ENCODE data around the gene INPP5D.

INPP5D gene

DNA sequence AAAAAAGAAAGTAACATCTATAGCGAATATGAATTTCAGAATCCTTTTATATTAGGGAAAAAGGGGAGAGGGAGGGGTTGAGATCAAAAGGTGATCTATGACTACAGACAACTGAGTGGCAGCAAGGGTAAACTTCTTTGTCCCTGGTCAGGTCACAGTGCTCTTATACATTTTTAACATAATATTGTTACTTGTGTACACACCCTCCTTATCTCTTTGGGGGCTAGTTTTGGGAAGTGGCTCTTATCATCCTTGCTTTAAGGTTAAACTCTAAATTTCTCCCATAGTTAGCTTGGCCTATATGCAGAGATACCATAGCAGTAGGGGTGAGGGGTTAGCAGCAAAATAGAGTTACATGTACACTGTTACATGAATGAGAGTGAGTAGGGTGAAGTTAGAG is 159.7 kb downstream of the INPP5D start:
- DNase-seq, result no peak

DNA sequence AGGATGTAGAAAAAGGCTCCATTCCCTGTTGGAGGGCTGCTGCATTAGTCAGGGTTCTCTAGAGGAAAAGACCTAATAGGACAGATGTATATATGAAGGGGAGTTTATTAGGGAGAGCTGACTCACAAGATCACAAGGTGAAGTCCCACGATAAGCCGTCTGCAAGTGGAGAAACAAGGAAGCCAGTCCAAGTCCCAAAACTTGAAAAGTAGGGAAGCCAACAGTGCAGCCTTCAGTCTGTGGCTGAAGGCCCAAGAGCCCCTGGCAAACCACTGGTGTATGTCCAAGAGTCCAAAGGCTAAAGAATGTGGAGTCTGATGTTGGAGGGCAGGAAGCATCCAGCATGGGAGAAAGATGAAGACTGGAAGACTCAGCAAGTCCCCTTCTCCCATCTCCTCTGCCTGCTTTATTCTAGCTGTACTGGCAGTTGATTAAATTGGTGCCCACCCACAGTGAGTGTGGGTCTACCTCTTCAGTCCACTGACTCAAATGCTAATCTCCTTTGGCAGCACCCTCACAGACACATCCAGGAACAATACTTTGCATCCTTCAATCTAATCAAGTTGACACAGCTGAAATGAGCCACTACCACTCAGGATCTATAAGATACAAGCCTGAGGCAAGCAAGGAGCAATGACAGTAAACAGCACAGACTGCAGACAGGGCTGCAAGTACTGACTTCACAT is 161.4 kb downstream of the INPP5D start:
- DNase-seq, result no peak

DNA sequence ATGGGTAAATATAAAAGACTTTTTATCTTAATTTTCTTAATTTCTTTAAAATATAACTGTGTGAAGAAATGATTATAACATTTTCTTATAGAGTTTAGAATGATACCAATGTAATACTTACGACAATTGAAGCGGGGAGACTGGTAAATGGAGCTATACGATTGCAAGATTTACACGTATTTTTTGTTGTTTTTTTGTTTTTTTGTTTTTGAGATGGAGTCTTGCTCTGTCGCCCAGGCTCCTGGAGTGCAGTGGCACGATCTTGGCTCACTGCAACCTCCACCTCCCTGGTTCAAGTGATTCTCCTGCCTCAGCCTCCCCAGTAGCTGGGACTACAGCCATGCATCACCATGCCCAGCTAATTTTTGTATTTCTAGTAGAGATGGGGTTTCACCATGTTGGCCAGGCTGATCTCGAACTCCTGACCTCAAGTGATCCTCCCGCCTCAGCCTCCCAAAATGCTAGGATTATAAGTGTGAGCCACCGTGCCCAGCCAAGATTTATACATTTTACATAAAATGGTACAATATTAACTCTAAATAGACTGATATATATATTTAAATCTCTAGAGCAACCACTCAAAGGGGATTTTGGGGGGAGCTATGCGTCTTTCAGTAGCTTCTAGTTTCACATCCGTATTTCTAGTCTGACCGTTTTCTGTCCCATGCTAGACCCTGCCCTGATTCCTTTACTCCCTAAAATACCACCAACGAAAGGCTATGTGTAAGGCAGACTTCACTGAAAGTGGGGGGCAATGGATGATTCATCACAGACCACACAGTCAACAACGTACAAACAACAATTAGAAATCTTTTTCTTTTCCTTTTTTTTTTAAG is 163.1 kb downstream of the INPP5D start:
- no peak for DNase-seq

DNA sequence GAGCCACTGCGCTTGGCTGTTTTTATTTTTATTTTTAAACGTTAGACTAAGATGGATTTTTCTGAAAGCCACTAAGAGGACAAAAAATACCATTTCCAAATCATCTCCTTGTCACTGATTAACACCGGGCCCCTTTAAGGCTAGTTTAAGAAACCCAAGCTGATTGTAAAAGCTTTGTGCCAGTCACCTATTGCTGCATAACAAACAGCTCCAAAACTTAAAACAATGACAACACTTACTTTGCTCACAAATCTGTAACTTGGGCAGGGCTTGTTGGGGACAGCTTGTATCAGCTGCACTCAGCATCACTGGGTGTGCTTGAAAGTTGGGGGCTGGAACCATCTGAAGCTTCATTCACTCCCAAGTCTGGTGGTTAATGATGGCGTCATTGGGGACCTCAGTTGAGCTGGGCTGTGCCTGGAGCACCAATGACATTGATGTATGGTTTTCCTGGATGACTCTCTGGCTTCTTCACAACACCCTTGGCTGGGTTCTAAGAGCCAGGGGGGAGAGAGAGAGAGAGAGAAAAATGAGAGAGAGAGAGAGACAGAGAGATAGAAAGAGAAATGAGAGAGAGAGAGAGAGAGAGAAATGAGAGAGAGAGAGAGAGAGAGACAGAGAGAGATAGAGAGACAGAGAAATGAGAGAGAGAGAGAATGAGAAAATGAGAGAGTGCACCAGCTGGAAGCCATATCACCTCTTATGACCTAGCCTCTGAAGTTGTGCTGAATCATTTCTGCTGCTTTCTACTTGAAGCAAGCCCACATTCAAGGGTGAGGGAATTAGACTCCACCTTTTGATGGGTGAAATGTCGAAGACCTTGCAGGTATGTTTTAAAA is 165.3 kb downstream of the INPP5D start:
- DNase-seq, result no peak

DNA sequence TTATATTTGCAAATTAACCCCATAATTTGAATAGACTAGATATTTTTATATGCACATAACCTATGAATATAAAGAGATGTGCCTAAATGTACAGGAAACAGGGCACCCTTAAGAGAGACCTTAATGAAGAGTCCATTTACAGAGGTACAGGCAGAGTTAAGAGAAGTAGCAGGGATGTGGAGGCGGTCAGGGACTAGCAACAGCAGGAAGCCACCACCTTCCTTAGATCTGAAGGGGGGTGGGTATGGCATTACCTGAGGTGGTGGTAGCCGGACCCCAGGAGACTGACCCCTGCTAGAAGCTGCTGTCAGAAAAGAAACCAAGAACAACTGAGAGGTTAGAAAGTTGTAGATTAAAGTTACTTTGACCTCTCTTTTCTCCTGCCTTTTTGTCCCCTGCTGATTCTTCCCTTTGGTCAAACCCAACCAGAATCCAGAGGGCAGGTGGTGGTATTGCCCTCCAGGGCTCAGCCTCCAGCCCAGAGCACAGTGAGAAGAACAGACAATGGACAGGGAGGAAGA is 166.4 kb downstream of the INPP5D start:
- DNase-seq, result no peak

DNA sequence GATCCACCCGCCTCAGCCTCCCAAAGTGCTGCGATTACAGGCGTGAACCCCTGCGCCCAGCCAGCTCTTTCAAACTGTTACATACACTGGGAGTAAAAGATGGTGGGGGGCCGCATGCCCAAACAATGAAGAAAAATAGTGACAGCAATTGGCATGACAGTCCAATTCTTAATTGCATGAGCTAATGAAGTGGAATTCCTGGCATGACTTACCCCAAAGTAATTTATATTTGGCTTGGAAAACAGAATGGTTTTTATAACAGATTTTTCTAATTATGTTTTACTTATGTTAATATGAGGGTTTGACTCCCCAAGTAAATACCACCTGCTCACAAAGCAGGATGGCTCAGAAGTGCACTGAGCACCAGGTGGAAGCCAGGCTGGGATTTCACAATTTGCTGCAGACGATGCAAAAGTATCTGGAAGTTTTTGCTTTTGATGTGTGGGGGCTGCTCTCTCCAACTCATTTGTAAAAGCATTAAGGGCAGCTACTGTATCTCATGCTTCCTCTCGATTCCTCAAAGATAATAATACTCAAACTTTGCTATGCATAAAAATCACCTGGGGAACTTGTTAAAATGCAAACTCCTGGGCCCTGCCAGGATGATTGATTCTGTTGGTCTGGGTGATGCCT is 167.3 kb downstream of the INPP5D start:
- DNase-seq, result no peak

DNA sequence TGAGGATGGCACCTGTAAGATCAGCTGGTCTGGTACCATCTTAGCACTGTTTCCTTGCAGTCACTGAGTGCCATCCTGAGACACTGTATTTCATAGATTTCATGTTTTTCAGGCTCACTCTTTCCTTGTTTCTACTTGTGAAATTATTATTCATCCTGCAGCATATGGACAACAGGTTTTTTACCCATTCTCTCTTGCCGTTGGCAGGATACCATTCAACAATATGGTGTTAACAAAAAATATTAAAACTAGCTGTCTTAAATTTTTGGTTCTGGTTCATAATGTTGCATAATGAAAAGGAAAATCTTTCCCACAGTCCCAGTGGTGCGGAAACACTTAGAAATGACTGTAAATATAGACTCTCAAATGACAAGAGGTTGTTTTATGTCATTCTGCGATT is 168.2 kb downstream of the INPP5D start:
- DNase-seq, result no peak

DNA sequence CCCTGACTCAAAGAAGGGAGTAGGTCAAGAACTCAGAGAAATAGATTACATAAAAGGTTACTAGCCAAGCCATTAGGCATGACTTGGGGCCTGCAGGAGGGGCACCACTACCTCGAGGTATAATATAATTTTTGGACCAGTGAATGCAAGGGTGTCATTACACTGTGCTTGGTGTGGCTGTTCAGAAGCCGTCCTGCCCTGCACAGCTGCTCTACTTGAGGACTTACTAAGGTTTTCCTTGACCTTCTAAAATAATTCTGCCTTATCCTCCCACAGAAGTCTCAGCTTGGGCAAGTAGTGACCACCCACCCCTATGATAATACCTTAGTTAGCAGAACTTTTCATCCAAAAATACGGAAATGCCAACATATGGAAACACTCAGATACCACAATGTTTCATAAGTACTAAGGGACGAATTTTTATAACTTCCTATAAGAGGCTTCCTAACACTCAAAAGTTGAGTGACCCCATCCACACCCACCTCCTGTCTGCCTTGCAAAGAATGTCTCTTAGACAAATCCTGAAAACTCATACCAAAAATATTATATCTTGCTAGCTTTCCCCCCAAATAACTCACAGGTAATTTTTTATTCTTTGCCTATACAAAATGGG is 173.6 kb downstream of the INPP5D start:
- no peak for DNase-seq

DNA sequence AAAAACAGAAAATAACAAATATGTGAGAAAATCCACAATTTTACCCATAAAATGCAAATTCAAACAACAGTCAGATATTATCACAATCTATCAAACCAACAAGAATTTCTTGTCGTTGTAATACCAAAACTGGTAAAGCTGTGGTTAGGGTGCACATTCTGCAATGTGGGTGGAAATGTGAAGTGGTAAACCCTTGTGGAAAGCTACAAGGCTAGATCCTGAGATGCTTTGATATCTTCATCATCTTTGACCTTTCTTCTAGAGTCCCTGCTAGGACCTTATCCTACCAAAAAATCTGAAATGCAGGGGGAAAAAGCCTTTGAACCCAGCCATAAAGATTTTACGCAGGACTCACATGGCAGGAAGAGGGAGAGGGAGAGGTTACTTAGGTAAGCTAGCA is 174.1 kb downstream of the INPP5D start:
- DNase-seq, result no peak

DNA sequence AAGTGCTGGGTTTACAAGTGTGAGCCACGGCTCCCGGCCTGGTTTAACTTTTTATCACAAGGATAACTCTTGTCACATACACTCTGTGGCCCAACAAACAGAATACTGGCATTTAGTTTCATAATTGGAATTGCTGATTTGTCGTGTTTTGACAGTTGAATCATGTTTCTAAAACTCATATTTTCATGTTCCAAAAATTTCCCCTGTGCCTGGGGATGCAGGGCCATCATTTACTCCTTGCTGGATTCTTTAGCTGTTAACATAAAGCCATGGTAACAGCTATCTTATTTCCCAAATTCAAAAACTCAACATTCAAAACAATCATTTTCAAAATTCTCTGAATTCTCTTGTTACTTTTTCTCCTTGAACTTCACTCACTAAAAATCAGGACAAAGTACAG is 174.9 kb downstream of the INPP5D start:
- no peak for DNase-seq

DNA sequence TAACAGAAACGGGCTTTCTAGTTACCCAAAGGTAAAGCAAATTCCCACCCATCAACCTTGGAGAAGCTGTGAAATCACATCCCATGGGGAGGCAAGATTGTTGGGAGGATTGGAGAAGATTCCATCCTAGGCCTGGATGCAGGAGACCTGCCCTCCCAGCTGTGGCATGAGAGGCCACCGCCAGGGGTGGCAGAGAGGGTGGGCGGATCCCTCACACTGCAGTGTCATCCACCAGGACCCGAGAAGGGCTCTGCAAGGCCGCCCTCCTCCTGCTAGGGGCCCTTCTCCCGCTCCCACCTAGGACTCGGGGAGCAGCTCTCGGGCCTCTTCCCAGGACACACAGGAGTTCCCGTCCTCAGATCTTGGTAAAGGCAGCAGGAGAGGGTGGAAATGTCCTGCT is 175.8 kb downstream of the INPP5D start:
- no peak for DNase-seq

DNA sequence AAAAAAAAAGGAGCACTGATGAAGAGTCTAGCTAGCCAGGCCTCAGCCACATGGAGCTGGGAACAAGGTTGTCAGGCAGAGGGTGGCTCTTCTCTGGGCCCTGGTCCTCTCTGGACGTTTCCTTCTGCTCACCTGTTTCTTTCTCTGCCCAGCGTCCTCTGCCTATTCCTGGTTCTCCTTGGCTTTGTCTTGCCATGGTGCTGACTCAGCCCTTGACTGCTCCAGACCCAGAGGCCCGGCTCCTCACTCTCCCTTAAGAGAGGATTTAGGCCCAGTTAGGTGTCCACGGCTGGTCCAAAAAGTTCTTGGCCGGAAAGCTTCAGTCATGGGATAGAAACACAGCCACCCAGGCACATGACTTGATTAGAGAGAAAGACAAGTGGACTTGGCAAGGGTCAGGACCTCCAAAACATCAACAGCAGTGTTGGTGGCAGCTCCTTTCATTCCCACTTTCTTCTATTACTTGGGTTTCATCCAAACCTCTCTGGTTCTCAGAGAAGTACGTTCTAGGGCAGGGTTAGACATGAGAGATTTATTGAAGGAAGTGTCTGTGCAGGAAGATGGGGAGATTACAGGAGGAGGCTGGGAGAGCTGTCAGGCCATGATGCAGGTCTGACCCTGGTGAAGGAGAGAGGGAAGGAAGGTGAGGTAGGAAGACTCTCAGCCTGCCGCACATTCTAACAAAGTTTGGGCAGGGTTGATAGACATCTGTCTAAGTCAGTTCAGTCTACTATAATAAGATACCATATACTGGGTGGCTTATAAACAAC is 176.9 kb downstream of the INPP5D start:
- DNase-seq, result no peak

DNA sequence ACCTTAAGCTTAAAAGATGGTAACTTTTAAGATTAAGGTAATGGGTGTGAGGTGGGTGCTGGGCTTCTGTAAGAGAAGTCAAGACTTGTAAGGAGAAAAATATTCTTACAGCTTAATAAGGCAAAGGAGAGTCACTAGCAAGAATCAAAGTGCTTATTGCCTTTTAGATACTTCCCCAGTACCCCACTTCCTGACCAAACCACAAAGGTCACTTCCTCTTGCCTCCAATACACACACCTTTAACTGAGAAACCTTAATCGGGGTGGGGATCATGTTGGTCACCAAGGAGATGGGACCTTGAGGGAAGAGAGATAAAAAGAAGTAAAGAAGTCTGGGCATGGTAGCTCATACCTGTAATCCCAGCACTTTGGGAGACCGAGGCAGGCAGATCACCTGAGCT is 180.8 kb downstream of the INPP5D start:
- no peak for DNase-seq

DNA sequence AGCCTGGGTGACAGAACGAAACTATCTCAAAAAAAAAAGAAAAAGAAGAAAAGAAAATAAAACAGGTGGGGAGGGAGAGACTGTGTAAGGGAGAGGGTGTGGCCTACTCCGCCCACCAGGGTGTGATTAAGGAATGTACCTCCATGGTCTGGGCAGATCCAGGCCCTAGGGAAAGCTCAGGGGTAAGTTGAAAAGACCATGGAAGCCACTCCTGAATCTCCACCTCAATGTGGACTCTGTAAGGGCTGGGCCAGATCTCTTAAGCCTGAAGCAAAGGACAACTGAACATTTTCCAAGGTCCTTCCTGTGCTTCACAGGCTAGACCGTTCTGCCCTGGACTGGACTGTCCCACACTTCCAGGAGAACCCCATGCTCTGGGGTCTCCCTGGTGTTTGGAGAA is 181.7 kb downstream of the INPP5D start:
- DNase-seq, result no peak

DNA sequence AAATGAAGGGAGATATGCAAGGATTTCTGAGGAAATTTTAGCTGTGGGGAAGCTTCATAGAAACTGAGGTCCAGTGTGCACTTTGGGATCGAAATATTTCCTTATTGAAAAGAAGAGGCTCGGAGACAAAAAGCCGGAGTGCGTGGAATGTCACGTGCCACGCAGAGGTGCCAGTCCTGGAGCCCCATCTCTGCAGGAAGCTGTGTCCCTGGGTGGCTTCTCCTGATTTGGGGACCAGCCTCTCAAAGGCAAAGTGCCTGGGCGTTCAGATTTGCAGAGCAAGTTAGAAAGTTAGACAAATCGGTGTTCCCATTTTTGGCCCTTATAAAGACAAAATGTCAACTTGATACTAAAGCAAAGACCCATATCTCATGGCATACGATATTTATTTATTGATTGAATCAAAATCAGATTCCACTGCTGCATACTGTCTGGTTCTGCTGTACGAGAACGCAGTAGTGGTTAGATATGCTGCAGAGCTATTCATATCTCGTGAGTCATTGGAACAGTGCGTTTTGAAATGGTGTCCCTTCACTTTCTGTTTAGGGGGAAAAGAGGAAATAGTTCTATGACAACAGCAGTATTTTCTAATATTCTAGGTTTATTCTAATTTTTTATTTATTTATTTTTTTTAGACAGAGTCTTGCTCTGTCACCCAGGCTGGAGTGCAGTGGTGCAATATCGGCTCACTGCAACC is 182.2 kb downstream of the INPP5D start:
- no peak for DNase-seq

DNA sequence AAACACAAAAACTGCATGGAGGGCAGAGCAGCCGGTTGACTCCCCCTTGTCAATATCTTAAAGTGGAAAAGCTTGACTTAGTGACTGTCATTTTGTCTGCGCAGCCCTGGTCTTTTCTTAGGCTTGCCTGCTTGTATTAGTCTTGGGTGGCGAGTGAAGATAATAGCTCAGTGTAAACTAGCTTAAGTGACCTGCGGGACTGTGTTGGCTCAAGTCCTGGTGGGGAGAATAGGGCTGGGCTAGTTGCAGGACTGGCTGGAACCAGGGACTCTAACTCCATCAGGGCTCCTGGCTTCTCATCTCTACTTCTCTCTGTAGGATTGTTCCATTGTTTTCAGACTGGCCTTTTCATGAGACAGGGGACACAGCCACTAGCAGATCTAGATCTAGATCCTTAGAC is 183.2 kb downstream of the INPP5D start:
- no peak for DNase-seq

DNA sequence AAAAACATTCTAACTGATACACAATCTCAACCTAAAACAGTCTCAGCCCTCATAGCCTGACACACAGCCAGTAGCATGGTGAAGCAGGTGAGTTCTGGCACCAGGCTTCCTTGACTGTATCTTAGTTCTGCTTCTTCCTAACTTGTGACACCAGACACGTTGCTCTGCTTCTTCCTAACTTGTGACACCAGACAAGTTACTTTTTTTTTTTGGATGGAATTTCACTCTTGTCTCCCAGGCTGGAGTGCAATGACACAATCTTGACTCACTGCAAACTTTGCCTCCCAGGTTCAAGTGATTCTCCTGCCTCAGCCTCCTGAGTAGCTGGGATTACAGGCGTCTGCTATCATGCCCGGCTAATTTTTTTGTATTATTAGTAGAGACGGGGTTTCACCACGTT is 184.7 kb downstream of the INPP5D start:
- DNase-seq, result no peak

DNA sequence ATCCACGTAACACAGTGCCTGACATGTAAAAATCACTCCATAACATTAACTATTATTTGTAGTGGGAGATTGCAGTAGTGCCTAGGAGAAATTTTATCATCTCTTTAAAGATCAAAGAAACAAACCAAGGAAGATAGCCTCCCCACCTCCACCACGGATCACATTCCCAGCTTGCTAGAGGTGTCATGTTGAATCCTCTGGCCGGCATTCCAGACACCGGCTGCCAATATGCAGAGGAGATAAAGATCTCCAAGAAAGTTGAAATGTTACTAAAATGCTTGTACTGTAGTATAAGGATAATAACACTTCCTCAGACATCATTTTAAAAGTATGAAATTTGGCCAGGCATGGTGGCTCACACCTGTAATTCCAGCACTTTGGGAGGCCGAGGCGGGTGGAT is 185.3 kb downstream of the INPP5D start:
- DNase-seq, result no peak

DNA sequence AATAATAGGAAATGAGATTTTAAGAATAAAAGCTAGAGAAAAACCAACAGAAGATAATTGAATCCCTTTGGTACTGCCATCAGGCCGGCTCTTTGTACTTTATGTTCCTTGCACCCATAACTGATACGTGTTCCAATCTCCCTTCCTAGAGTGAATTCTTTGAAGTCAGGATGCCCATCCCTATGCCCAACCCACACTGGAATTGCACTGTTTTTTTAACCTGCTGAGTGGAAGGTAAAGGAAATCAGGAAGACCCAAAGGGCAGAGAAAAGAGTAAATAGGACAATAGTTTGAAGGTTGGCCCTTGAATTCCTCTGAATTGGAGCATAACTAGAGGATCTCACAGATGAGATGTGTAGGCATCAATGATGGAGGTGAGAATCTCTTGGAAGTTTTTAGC is 187.0 kb downstream of the INPP5D start:
- no peak for DNase-seq

DNA sequence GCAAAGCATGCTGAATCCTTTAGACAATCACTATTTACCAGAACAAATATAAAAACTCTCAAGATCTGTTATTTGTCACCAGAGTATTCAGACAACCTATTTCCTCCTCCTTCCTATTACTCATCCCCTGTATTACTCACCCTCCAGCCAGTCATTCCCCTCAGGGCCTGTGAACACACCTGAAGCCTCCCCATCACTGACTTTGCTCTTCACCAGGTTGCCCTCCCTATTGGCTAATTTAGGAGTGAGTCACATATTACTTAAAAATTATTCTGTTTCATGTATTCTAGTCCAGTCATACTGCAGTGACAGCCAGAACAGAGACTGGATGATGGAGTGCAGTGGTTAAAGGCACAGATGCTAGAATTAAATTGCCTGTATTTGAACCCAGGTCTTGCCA is 187.6 kb downstream of the INPP5D start:
- DNase-seq, result no peak

DNA sequence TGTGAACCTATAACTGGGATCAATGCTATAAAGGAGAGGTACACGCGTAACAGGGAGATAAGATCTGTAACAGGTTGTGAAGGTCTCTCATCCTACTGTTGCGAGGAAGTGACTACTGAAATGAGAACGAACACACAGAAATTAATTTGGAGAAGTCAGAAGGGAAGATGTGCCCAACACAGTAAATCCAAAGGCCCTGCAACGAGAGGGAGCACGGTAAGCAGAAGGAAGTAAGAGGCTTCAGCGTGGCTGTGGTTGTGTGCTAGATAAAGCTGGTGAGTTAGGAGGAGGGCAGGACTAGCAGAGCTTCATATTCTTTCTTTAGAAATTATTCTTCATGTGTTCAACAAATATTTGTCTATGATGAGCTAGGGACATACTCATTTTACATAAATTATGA is 188.9 kb downstream of the INPP5D start:
- no peak for DNase-seq
